ENCODE results near the gene ERCC1. TPM values are rescaled to one million over a fixed set of nuclear protein-coding genes. Genes with fewer than 3 reads are reported as not detected.

The ERCC1 gene
- total RNA-seq, 1 experiment from 2014 or later, result 103 TPM

DNA sequence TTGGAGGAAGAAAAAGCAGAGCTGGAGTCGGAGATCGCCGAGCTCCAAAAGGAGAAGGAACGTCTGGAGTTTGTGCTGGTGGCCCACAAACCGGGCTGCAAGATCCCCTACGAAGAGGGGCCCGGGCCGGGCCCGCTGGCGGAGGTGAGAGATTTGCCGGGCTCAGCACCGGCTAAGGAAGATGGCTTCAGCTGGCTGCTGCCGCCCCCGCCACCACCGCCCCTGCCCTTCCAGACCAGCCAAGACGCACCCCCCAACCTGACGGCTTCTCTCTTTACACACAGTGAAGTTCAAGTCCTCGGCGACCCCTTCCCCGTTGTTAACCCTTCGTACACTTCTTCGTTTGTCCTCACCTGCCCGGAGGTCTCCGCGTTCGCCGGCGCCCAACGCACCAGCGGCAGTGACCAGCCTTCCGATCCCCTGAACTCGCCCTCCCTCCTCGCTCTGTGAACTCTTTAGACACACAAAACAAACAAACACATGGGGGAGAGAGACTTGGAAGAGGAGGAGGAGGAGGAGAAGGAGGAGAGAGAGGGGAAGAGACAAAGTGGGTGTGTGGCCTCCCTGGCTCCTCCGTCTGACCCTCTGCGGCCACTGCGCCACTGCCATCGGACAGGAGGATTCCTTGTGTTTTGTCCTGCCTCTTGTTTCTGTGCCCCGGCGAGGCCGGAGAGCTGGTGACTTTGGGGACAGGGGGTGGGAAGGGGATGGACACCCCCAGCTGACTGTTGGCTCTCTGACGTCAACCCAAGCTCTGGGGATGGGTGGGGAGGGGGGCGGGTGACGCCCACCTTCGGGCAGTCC lies 49.0 kb upstream of the ERCC1 start:
- no peak for DNase-seq (ENCODE audit: low read depth, low spot score)
- Histone ChIP-seq H3K36me3 (ENCODE audit: control insufficient read depth in 1 of 2, insufficient read depth in 2 of 2, low read length in 2 of 2) (no peaks in the 10 kb centered on the region; a peak in 1 of 4 replicates), H3K27me3 (ENCODE audit: insufficient read depth, low read length) (no peaks in the 10 kb centered on the region), H3K27ac (ENCODE audit: low read depth, low read length) (no peak overlapping the region), H3K9me2 (ENCODE audit: insufficient read depth) (no peaks in the 10 kb centered on the region), H3K4me3 (replicated peaks in 1 of 2; ENCODE audit: low read depth in 1 of 2, low read length in 2 of 2) (no peak overlapping the region), H3K79me2 (ENCODE audit: insufficient read depth, low read length) (peaks cover 23% of the 10 kb centered on the region; the same call in 1 of the 2 replicates), H3K4me2 (ENCODE audit: low read length) (no peak overlapping the region), H4K20me1 (ENCODE audit: insufficient read depth) (no peaks in the 10 kb centered on the region; the same call in 1 of the 2 replicates), H3K4me1 (ENCODE audit: control insufficient read depth in 1 of 2, insufficient read depth in 2 of 2, low read length in 2 of 2) (peaks cover 6 to 22% of the 10 kb centered on the region in 2 experiments), H2AFZ (ENCODE audit: low read depth, low read length, poor library complexity, severe bottlenecking) (no peak overlapping the region), H3K9ac (ENCODE audit: low read length) (no peak overlapping the region), H3K9me3 (ENCODE audit: control insufficient read depth in 1 of 2, insufficient read depth in 1 of 2, low read depth in 1 of 2, low read length in 2 of 2) (no peaks in the 10 kb centered on the region)
- ChIA-PET POLR2A (no interaction called here), CTCF (interaction anchor here (0.6 kb wide), 1 partner anchor 32 kb away, joined by 4 read pairs; no protein-coding TSS in a partner anchor), RAD21 (ENCODE audit: low non-redundant PET in 1 of 2, low total read pairs in 2 of 2, uncharacterized antibody in 2 of 2, unreplicated experiment in 2 of 2) (no interaction called here)
- no peak for ATAC-seq
- TF ChIP-seq TCF7L2 (IDR thresholded peaks at IDR 0.05; ENCODE audit: borderline replicate concordance, extremely low read depth, insufficient read depth, insufficient read length), result no peak
- TF ChIP-seq, protein P1, sequence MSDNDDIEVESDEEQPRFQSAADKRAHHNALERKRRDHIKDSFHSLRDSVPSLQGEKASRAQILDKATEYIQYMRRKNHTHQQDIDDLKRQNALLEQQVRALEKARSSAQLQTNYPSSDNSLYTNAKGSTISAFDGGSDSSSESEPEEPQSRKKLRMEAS (IDR thresholded peaks at IDR 0.05), result no peak
- TF ChIP-seq, protein P2, sequence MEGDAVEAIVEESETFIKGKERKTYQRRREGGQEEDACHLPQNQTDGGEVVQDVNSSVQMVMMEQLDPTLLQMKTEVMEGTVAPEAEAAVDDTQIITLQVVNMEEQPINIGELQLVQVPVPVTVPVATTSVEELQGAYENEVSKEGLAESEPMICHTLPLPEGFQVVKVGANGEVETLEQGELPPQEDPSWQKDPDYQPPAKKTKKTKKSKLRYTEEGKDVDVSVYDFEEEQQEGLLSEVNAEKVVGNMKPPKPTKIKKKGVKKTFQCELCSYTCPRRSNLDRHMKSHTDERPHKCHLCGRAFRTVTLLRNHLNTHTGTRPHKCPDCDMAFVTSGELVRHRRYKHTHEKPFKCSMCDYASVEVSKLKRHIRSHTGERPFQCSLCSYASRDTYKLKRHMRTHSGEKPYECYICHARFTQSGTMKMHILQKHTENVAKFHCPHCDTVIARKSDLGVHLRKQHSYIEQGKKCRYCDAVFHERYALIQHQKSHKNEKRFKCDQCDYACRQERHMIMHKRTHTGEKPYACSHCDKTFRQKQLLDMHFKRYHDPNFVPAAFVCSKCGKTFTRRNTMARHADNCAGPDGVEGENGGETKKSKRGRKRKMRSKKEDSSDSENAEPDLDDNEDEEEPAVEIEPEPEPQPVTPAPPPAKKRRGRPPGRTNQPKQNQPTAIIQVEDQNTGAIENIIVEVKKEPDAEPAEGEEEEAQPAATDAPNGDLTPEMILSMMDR (IDR thresholded peaks at IDR 0.05 in 2 of 3, conservative IDR thresholded peaks at IDR 0.05 in 1 of 3; ENCODE audit: borderline replicate concordance in 1 of 3, insufficient read depth in 1 of 3, low read depth in 2 of 3, low read length in 2 of 3), result no peak
- TF ChIP-seq CEBPB (IDR thresholded peaks at IDR 0.05; ENCODE audit: low read depth), result no peak
- TF ChIP-seq EZH2phosphoT487 (IDR thresholded peaks at IDR 0.05; ENCODE audit: borderline replicate concordance), result no peak
- intact Hi-C loops (cut with micrococcal nuclease), result no loop called here
- BruUV-seq (replicated peaks), result no TSS peak
